SK-N-SH (cell line): Measurements from ENCODE around the gene RUSC2.

Experiments
- CHD2 ChIP-seq: fragments of 150-350 bp; IDR thresholded peaks from 2 replicates; pipeline ENCODE4 v1.6.1; 2018; ENCODE audit warnings: low read length; ENCODE audit not compliant: partially characterized antibody
- EP300 ChIP-seq, 2 experiments: IDR thresholded peaks; 2 replicates each; pipeline versions ENCODE4 v1.4.0 to v1.6.1; 2012; ENCODE audit warnings: borderline replicate concordance in 1 of 2, low read depth in 1 of 2, low read length in 1 of 2
- FOSL2 ChIP-seq: IDR thresholded peaks from 2 replicates; pipeline ENCODE4 v1.4.0; 2012; ENCODE audit warnings: low read depth, mild to moderate bottlenecking, moderate library complexity, borderline replicate concordance
- GABPA ChIP-seq: IDR thresholded peaks from 2 replicates; pipeline ENCODE4 v1.4.0; 2012; ENCODE audit warnings: low read depth, mild to moderate bottlenecking
- JUND ChIP-seq: IDR thresholded peaks from 2 replicates; pipeline ENCODE4 v1.4.0; 2012
- MAX ChIP-seq: IDR thresholded peaks from 2 replicates; pipeline ENCODE4 v1.4.0; 2012; ENCODE audit warnings: low read depth
- NRF1 ChIP-seq: IDR thresholded peaks from 2 replicates; pipeline ENCODE4 v1.6.1; 2012; ENCODE audit warnings: low read depth, mild to moderate bottlenecking, low read length
- TF ChIP-seq, protein P1 (sequence below): fragments of 200-600 bp; sonication (generic); IDR thresholded peaks from 2 replicates; pipeline ENCODE4 v1.6.1; 2017; ENCODE audit warnings: antibody characterized with exemption, mild to moderate bottlenecking, moderate library complexity
- TF ChIP-seq, protein P2 (sequence below): fragments of 150-350 bp; IDR thresholded peaks from 2 replicates; pipeline ENCODE4 v1.6.1; 2017; ENCODE audit warnings: antibody characterized with exemption, low read length, low read depth, borderline replicate concordance

DNA sequence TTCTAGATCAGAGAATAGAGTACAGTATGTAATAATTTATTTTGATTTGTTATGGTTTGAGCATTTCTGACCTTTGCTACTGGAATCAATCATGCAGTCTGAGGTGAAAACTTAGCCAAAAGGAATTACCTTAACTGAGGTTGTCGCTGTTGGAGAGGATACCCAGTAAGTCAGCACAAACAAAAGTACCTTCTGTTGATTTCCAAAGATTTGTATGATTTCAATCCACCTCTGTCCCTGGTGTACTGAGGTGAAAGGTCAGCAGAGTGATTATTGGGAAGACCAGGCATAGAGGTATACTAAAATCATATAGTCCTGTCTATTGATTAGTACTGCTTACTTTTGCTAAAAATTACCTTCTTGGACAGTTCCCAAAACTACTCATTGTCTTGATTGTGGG lies 32.8 kb downstream of the RUSC2 start:
- TF ChIP-seq, protein P1, sequence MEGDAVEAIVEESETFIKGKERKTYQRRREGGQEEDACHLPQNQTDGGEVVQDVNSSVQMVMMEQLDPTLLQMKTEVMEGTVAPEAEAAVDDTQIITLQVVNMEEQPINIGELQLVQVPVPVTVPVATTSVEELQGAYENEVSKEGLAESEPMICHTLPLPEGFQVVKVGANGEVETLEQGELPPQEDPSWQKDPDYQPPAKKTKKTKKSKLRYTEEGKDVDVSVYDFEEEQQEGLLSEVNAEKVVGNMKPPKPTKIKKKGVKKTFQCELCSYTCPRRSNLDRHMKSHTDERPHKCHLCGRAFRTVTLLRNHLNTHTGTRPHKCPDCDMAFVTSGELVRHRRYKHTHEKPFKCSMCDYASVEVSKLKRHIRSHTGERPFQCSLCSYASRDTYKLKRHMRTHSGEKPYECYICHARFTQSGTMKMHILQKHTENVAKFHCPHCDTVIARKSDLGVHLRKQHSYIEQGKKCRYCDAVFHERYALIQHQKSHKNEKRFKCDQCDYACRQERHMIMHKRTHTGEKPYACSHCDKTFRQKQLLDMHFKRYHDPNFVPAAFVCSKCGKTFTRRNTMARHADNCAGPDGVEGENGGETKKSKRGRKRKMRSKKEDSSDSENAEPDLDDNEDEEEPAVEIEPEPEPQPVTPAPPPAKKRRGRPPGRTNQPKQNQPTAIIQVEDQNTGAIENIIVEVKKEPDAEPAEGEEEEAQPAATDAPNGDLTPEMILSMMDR, result no peak
- TF ChIP-seq GABPA, result no peak
- TF ChIP-seq FOSL2, result no peak
- TF ChIP-seq, protein P2, sequence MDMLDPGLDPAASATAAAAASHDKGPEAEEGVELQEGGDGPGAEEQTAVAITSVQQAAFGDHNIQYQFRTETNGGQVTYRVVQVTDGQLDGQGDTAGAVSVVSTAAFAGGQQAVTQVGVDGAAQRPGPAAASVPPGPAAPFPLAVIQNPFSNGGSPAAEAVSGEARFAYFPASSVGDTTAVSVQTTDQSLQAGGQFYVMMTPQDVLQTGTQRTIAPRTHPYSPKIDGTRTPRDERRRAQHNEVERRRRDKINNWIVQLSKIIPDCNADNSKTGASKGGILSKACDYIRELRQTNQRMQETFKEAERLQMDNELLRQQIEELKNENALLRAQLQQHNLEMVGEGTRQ, result no peak
- no peak for TF ChIP-seq JUND
- no peak for TF ChIP-seq EP300 (IDR thresholded peaks at IDR 0.05; ENCODE audit: borderline replicate concordance in 1 of 2, low read depth in 1 of 2, low read length in 1 of 2)
- TF ChIP-seq CHD2, result no peak
- no peak for TF ChIP-seq NRF1
- no peak for TF ChIP-seq MAX
